ENCODE measurements around the gene CCDC110.
"Not testable (repeated sequence)": the region's sequence is repeated elsewhere in the genome, so short reads cannot be mapped to it uniquely, and the experiment has no call there.

CCDC110 gene

GRCh38 chr4:185511243-185511642 lies 39.7 kb upstream of the CCDC110 start:
- H2BK12ac ChIP-seq (ENCODE audit: low read length in 2 of 2); H2BK5ac ChIP-seq (ENCODE audit: low read depth, low read length, poor library complexity, severe bottlenecking); H2BK15ac ChIP-seq (ENCODE audit: low read depth, poor library complexity, severe bottlenecking); H3K23ac ChIP-seq (ENCODE audit: low read length in 2 of 2); H3K18ac ChIP-seq (ENCODE audit: low read depth in 1 of 2, low read length in 2 of 2); H2AFZ ChIP-seq (ENCODE audit: low read depth, low read length); H3K4ac ChIP-seq (ENCODE audit: low read depth in 1 of 2, low read length in 2 of 2); H3K36me3 ChIP-seq (ENCODE audit: control insufficient read depth in 1 of 2, insufficient read depth in 2 of 2, low read depth in 1 of 2, low read length in 2 of 2); H2BK120ac ChIP-seq (ENCODE audit: low read depth, low read length); H3K4me3 ChIP-seq (ENCODE audit: insufficient read depth in 1 of 2, low read depth in 1 of 2, low read length in 2 of 2); H3K79me1 ChIP-seq (replicated peaks; ENCODE audit: low read length, poor library complexity, severe bottlenecking); H3K4me2 ChIP-seq (ENCODE audit: low read length, poor library complexity, severe bottlenecking); H3K27ac ChIP-seq (ENCODE audit: low read length, poor library complexity, severe bottlenecking); H3K27me3 ChIP-seq (ENCODE audit: control insufficient read depth in 1 of 2, insufficient read depth in 1 of 2, low read length in 2 of 2); H3K14ac ChIP-seq (ENCODE audit: low read length in 2 of 2); H3K9me3 ChIP-seq (ENCODE audit: control insufficient read depth, low read length); H3K9ac ChIP-seq (ENCODE audit: low read length); DNase-seq; H2AK5ac ChIP-seq (ENCODE audit: low read length, severe bottlenecking); H4K91ac ChIP-seq (ENCODE audit: low read length); H4K8ac ChIP-seq (ENCODE audit: low read length); H3K4me1 ChIP-seq (ENCODE audit: control insufficient read depth, insufficient read depth, low read depth, low read length): not testable (repeated sequence)
- WGBS, result 91% methylated on average over 2 of the region's 2 CpGs

- no peaks in the 10 kb centered on the region for H3K4me1 ChIP-seq (ENCODE audit: control insufficient read depth, insufficient read depth, low read depth, low read length)
Observed at GRCh38 chr4:185510806-185511205, 39.3 kb upstream of the CCDC110 start.

GRCh38 chr4:185508181-185508580 lies 36.6 kb upstream of the CCDC110 start:
- Histone ChIP-seq H3K4me1 (ENCODE audit: control insufficient read depth, insufficient read depth, low read depth, low read length) (no peaks in the 10 kb centered on the region), H2BK15ac (ENCODE audit: low read depth, poor library complexity, severe bottlenecking) (no peak overlapping the region), H3K27ac (ENCODE audit: low read length, poor library complexity, severe bottlenecking) (no peak overlapping the region), H3K18ac (ENCODE audit: low read depth in 1 of 2, low read length in 2 of 2) (no peak overlapping the region), H3K4me2 (ENCODE audit: low read length, poor library complexity, severe bottlenecking) (no peak overlapping the region), H3K9me3 (ENCODE audit: control insufficient read depth, low read length) (no peaks in the 10 kb centered on the region), H3K36me3 (ENCODE audit: control insufficient read depth in 1 of 2, insufficient read depth in 2 of 2, low read depth in 1 of 2, low read length in 2 of 2) (no peaks in the 10 kb centered on the region), H3K27me3 (ENCODE audit: control insufficient read depth in 1 of 2, insufficient read depth in 1 of 2, low read length in 2 of 2) (no peaks in the 10 kb centered on the region), H2BK12ac (ENCODE audit: low read length in 2 of 2) (no peak overlapping the region), H3K4me3 (ENCODE audit: insufficient read depth in 1 of 2, low read depth in 1 of 2, low read length in 2 of 2) (no peak overlapping the region), H4K91ac (ENCODE audit: low read length) (no peak overlapping the region), H3K9ac (ENCODE audit: low read length) (no peak overlapping the region), H2AFZ (ENCODE audit: low read depth, low read length) (no peak overlapping the region), H2AK5ac (ENCODE audit: low read length, severe bottlenecking) (no peak overlapping the region), H4K8ac (ENCODE audit: low read length) (no peak overlapping the region), H3K14ac (ENCODE audit: low read length in 2 of 2) (no peak overlapping the region), H2BK5ac (ENCODE audit: low read depth, low read length, poor library complexity, severe bottlenecking) (no peak overlapping the region), H3K79me1 (replicated peaks; ENCODE audit: low read length, poor library complexity, severe bottlenecking) (no peaks in the 10 kb centered on the region), H2BK120ac (ENCODE audit: low read depth, low read length) (no peak overlapping the region), H3K4ac (ENCODE audit: low read depth in 1 of 2, low read length in 2 of 2) (no peak overlapping the region), H3K23ac (ENCODE audit: low read length in 2 of 2) (no peak overlapping the region)
- WGBS, result 90% methylated on average over 4 of the region's 4 CpGs
- DNase-seq, result no peak

More at GRCh38 chr4:185510806-185511205, 39.3 kb upstream of the CCDC110 start:
- no peak overlapping the region for H3K4me2 ChIP-seq (ENCODE audit: low read length, poor library complexity, severe bottlenecking)
- no peak overlapping the region for H2BK5ac ChIP-seq (ENCODE audit: low read depth, low read length, poor library complexity, severe bottlenecking)
- no peak overlapping the region for H3K18ac ChIP-seq (ENCODE audit: low read depth in 1 of 2, low read length in 2 of 2)
- DNase-seq, result no peak
- no peak overlapping the region for H3K23ac ChIP-seq (ENCODE audit: low read length in 2 of 2)
- H3K4me3 ChIP-seq (ENCODE audit: insufficient read depth in 1 of 2, low read depth in 1 of 2, low read length in 2 of 2), result no peak overlapping the region
- H3K27me3 ChIP-seq (ENCODE audit: control insufficient read depth in 1 of 2, insufficient read depth in 1 of 2, low read length in 2 of 2), result no peaks in the 10 kb centered on the region
- WGBS, result 78% methylated on average over 3 of the region's 5 CpGs
- H3K9ac ChIP-seq (ENCODE audit: low read length), result no peak overlapping the region
- H2BK120ac ChIP-seq (ENCODE audit: low read depth, low read length), result no peak overlapping the region
- no peak overlapping the region for H3K27ac ChIP-seq (ENCODE audit: low read length, poor library complexity, severe bottlenecking)
- H3K9me3 ChIP-seq (ENCODE audit: control insufficient read depth, low read length), result no peaks in the 10 kb centered on the region
- H4K8ac ChIP-seq (ENCODE audit: low read length), result no peak overlapping the region
- H2AFZ ChIP-seq (ENCODE audit: low read depth, low read length), result no peak overlapping the region
- H3K14ac ChIP-seq (ENCODE audit: low read length in 2 of 2), result no peak overlapping the region
- H3K36me3 ChIP-seq (ENCODE audit: control insufficient read depth in 1 of 2, insufficient read depth in 2 of 2, low read depth in 1 of 2, low read length in 2 of 2), result no peaks in the 10 kb centered on the region
- no peak overlapping the region for H2BK15ac ChIP-seq (ENCODE audit: low read depth, poor library complexity, severe bottlenecking)
- H3K79me1 ChIP-seq (replicated peaks; ENCODE audit: low read length, poor library complexity, severe bottlenecking), result no peaks in the 10 kb centered on the region
- H3K4ac ChIP-seq (ENCODE audit: low read depth in 1 of 2, low read length in 2 of 2), result no peak overlapping the region
- no peak overlapping the region for H2AK5ac ChIP-seq (ENCODE audit: low read length, severe bottlenecking)
- no peak overlapping the region for H4K91ac ChIP-seq (ENCODE audit: low read length)
- no peak overlapping the region for H2BK12ac ChIP-seq (ENCODE audit: low read length in 2 of 2)

GRCh38 chr4:185506422-185506821 lies 34.9 kb upstream of the CCDC110 start:
- Histone ChIP-seq H3K79me1 (replicated peaks; ENCODE audit: low read length, poor library complexity, severe bottlenecking) (no peaks in the 10 kb centered on the region), H2BK15ac (ENCODE audit: low read depth, poor library complexity, severe bottlenecking) (no peak overlapping the region), H3K18ac (ENCODE audit: low read depth in 1 of 2, low read length in 2 of 2) (no peak overlapping the region), H3K36me3 (ENCODE audit: control insufficient read depth in 1 of 2, insufficient read depth in 2 of 2, low read depth in 1 of 2, low read length in 2 of 2) (no peaks in the 10 kb centered on the region), H4K8ac (ENCODE audit: low read length) (no peak overlapping the region), H3K4me2 (ENCODE audit: low read length, poor library complexity, severe bottlenecking) (no peak overlapping the region), H3K14ac (ENCODE audit: low read length in 2 of 2) (no peak overlapping the region), H2AK5ac (ENCODE audit: low read length, severe bottlenecking) (no peak overlapping the region), H3K27ac (ENCODE audit: low read length, poor library complexity, severe bottlenecking) (no peak overlapping the region), H3K23ac (ENCODE audit: low read length in 2 of 2) (no peak overlapping the region), H2BK120ac (ENCODE audit: low read depth, low read length) (no peak overlapping the region), H2BK12ac (ENCODE audit: low read length in 2 of 2) (peak overlapping the region in 1 of 2 experiments; percentile 10), H4K91ac (ENCODE audit: low read length) (no peak overlapping the region), H3K4ac (ENCODE audit: low read depth in 1 of 2, low read length in 2 of 2) (no peak overlapping the region), H3K4me1 (ENCODE audit: control insufficient read depth, insufficient read depth, low read depth, low read length) (no peaks in the 10 kb centered on the region), H3K27me3 (ENCODE audit: control insufficient read depth in 1 of 2, insufficient read depth in 1 of 2, low read length in 2 of 2) (no peaks in the 10 kb centered on the region), H2AFZ (ENCODE audit: low read depth, low read length) (no peak overlapping the region), H3K9ac (ENCODE audit: low read length) (no peak overlapping the region), H2BK5ac (ENCODE audit: low read depth, low read length, poor library complexity, severe bottlenecking) (no peak overlapping the region), H3K4me3 (ENCODE audit: insufficient read depth in 1 of 2, low read depth in 1 of 2, low read length in 2 of 2) (no peak overlapping the region), H3K9me3 (ENCODE audit: control insufficient read depth, low read length) (no peaks in the 10 kb centered on the region)
- DNase-seq, result no peak
- WGBS, result 94% methylated on average over 18 of the region's 20 CpGs
